HG03571 (cell line): ENCODE results near the gene GATA6.

Experiments
- ATAC-seq: cut with Tn5 transposase; IDR thresholded peaks from one replicate; pipeline ENCODE4 v1.9.1; 2021; ENCODE audit not compliant: unreplicated experiment

Gene GATA6

GRCh38 chr18:22238036-22238435, 68.6 kb downstream of the GATA6 start:
- no peak for ATAC-seq

GRCh38 chr18:22238681-22239080, 69.3 kb downstream of the GATA6 start:
- no peak for ATAC-seq

GRCh38 chr18:22241921-22242361, 72.6 kb downstream of the GATA6 start:
- no peak for ATAC-seq

- ATAC-seq: no peak
These were observed 74.1 kb downstream of the GATA6 start for GRCh38 chr18:22243513-22243912.

- no peak for ATAC-seq
These were observed 80.6 kb downstream of the GATA6 start for GRCh38 chr18:22250026-22250425.

GRCh38 chr18:22250591-22250996, 81.2 kb downstream of the GATA6 start:
- ATAC-seq: no peak
